Activated CD8-positive, alpha-beta T cell treated with anti-CD3 and anti-CD28 coated beads for 36 hours (primary cell): ENCODE measurements around the gene DNAH3. TPM values are rescaled to one million over a fixed set of nuclear protein-coding genes. Genes with fewer than 3 reads are reported as not detected.
"Not testable (repeated sequence)": the region's sequence is repeated elsewhere in the genome, so short reads cannot be mapped to it uniquely, and the experiment has no call there.

ENCODE experiments used
- ATAC-seq: fragments of 200-7000 bp; cut with Tn5 transposase; one replicate; pipeline ENCODE4 v1.10.0; 2021; ENCODE audit warnings: mild to moderate bottlenecking, moderate library complexity
- CTCF ChIA-PET: fragments of 350-600 bp; sonication (Branson Sonifier 250); formaldehyde crosslinking; loops from one replicate; lab custom pipeline; 2021; ENCODE audit warnings: antibody characterized with exemption; lab: Charles Lee
- POLR2A ChIA-PET: fragments of 350-600 bp; sonication (Branson Sonifier 250); formaldehyde crosslinking; loops from one replicate; lab custom pipeline; 2021; ENCODE audit warnings: antibody characterized with exemption; lab: Charles Lee
- DNase-seq: peaks from one replicate; pipeline ENCODE4 v3.0.0-alpha.2; 2020
- H3K27ac Mint-ChIP-seq: one replicate; pipeline ENCODE4 v1.8.0; 2021; ENCODE audit warnings: mild to moderate bottlenecking, mixed read lengths
- H3K27me3 Mint-ChIP-seq: one replicate; pipeline ENCODE4 v1.8.0; 2021; ENCODE audit warnings: mixed read lengths
- H3K36me3 Mint-ChIP-seq: one replicate; pipeline ENCODE4 v1.8.0; 2021; ENCODE audit warnings: low read depth, mixed read lengths
- H3K4me1 Mint-ChIP-seq: one replicate; pipeline ENCODE4 v1.8.0; 2021; ENCODE audit warnings: low read depth, mixed read lengths
- H3K4me3 Mint-ChIP-seq: one replicate; pipeline ENCODE4 v1.8.0; 2021; ENCODE audit warnings: mild to moderate bottlenecking, moderate library complexity, mixed read lengths
- H3K9me3 Mint-ChIP-seq: one replicate; pipeline ENCODE4 v1.8.0; 2021; ENCODE audit warnings: mixed read lengths
- intact Hi-C: fragments of 100-400 bp; cut with micrococcal nuclease; formaldehyde crosslinking; loops from one replicate; pipeline ENCODE4 v1.10.0; 2022
- total RNA-seq, 2 experiments: library from RNA; stranded (reverse); gene quantifications; one replicate each; pipeline ENCODE4 v1.2.3, GENCODE V29; 2021
- TF ChIP-seq, protein P1 (sequence below): fragments of 200-600 bp; IDR thresholded peaks from one replicate; pipeline ENCODE4 v1.8.0; 2022; ENCODE audit warnings: antibody characterized with exemption, mild to moderate bottlenecking

Gene DNAH3
- total RNA-seq, 2 experiments from 2014 or later = 0.02 TPM; not detected in 1

GRCh38 chr16:20987049-20987448 lies 163.6 kb downstream of the DNAH3 start:
- Mint-ChIP-seq H3K27me3 (no peaks in the 10 kb centered on the region), H3K36me3 (no peaks in the 10 kb centered on the region), H3K4me1 (no peaks in the 10 kb centered on the region), H3K9me3 (no peaks in the 10 kb centered on the region), H3K27ac (no peak overlapping the region), H3K4me3 (no peak overlapping the region)
- ATAC-seq (no peak), DNase-seq (no peak)
- ChIA-PET CTCF (no interaction called here), POLR2A (no interaction called here)
- intact Hi-C loops = no loop called here
- TF ChIP-seq, protein P1, sequence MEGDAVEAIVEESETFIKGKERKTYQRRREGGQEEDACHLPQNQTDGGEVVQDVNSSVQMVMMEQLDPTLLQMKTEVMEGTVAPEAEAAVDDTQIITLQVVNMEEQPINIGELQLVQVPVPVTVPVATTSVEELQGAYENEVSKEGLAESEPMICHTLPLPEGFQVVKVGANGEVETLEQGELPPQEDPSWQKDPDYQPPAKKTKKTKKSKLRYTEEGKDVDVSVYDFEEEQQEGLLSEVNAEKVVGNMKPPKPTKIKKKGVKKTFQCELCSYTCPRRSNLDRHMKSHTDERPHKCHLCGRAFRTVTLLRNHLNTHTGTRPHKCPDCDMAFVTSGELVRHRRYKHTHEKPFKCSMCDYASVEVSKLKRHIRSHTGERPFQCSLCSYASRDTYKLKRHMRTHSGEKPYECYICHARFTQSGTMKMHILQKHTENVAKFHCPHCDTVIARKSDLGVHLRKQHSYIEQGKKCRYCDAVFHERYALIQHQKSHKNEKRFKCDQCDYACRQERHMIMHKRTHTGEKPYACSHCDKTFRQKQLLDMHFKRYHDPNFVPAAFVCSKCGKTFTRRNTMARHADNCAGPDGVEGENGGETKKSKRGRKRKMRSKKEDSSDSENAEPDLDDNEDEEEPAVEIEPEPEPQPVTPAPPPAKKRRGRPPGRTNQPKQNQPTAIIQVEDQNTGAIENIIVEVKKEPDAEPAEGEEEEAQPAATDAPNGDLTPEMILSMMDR = no peak

- intact Hi-C loops = no loop called here
- no peak for DNase-seq
- CTCF ChIA-PET = no interaction called here
- POLR2A ChIA-PET = no interaction called here
- no peak overlapping the region for H3K4me3 Mint-ChIP-seq
- H3K36me3 Mint-ChIP-seq = no peaks in the 10 kb centered on the region
- no peak overlapping the region for H3K27ac Mint-ChIP-seq
- no peaks in the 10 kb centered on the region for H3K4me1 Mint-ChIP-seq
- no peak for ATAC-seq
- TF ChIP-seq, protein P1 = no peak
- no peaks in the 10 kb centered on the region for H3K27me3 Mint-ChIP-seq
- H3K9me3 Mint-ChIP-seq = no peaks in the 10 kb centered on the region
Observed at GRCh38 chr16:20984019-20984418, 166.6 kb downstream of the DNAH3 start.

DNA sequence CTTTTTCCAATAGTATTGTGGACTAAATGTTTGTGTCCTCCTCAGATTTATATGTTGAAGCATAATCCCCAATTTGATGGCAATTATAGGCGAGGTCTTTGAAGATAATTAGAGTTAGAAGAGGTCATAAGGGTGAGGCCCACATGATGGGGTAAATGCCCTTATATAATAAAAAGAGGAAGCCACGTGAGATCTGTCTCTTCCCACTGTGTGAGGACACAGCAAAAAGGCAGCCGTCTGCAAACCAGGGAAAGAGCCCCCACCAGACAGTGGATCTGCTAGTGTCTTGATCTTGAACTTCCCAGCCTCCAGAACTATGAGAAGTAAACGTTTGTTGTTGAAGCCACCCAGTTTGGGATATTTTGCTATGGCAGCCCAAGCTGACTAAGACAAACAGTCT lies 174.1 kb downstream of the DNAH3 start:
- no peaks in the 10 kb centered on the region for H3K4me1 Mint-ChIP-seq
- ATAC-seq (no peak), DNase-seq (no peak)
- H3K4me3 Mint-ChIP-seq = no peak overlapping the region
- no peaks in the 10 kb centered on the region for H3K9me3 Mint-ChIP-seq
- H3K27me3 Mint-ChIP-seq = peaks cover 2% of the 10 kb centered on the region
- intact Hi-C loops = no loop called here
- ChIA-PET POLR2A (no interaction called here), CTCF (no interaction called here)
- H3K27ac Mint-ChIP-seq = no peak overlapping the region
- H3K36me3 Mint-ChIP-seq = no peaks in the 10 kb centered on the region
- TF ChIP-seq, protein P1 = no peak

DNA sequence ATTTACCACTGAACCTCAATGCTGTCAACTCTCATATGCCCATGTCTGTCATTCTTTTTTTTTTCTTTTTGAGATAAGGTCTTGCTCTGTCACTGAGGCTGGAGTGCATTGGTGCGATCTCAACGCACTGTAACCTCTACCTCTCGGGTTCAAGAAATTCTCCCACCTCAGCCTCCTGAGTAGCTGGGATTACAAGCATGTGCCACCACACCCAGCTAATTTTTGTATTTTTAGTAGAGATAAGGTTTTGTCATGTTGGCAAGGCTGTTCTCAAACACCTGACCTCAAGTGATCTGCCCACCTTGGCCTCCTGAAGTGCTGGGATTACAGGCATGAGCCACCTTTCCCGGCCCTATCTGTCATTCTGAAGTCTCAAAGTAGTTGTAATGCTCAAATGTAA lies 177.4 kb downstream of the DNAH3 start:
- DNase-seq, POLR2A ChIA-PET, ATAC-seq, H3K27me3 Mint-ChIP-seq, H3K9me3 Mint-ChIP-seq, H3K27ac Mint-ChIP-seq, H3K36me3 Mint-ChIP-seq, intact Hi-C loops, H3K4me3 Mint-ChIP-seq, H3K4me1 Mint-ChIP-seq, CTCF ChIA-PET: not testable (repeated sequence)

DNA sequence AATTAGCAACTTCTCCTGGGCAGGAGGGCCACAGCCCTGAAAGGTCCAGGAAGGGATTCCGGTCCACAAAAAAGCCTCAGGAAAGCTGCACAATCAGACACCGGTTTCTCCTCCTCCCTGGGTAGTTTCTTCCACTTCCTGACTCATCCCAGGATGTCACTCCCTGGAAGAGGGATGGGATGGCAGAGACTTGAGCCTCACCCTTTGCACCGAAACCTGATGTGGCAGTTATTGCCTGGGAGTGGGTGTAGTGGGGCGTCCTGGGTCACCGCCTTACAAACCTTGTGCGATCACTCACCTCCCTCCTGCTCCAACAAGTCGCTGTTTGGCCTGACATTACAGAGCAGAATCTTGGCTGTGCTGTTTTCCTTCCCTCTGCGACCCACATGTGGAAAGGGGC lies 179.2 kb downstream of the DNAH3 start:
- POLR2A ChIA-PET = no interaction called here
- intact Hi-C loops = no loop called here
- H3K27me3 Mint-ChIP-seq = peaks cover 2% of the 10 kb centered on the region
- H3K36me3 Mint-ChIP-seq = no peaks in the 10 kb centered on the region
- H3K4me3 Mint-ChIP-seq = no peak overlapping the region
- no peak for ATAC-seq
- no peaks in the 10 kb centered on the region for H3K4me1 Mint-ChIP-seq
- TF ChIP-seq, protein P1 = no peak
- no peaks in the 10 kb centered on the region for H3K9me3 Mint-ChIP-seq
- CTCF ChIA-PET = no interaction called here
- no peak overlapping the region for H3K27ac Mint-ChIP-seq
- DNase-seq = no peak

GRCh38 chr16:20969386-20969785 lies 181.3 kb downstream of the DNAH3 start:
- intact Hi-C loops = no loop called here
- H3K27ac Mint-ChIP-seq = no peak overlapping the region
- H3K27me3 Mint-ChIP-seq = no peaks in the 10 kb centered on the region
- DNase-seq (no peak), ATAC-seq (no peak)
- POLR2A ChIA-PET = no interaction called here
- H3K36me3 Mint-ChIP-seq = no peaks in the 10 kb centered on the region
- CTCF ChIA-PET = no interaction called here
- H3K4me1 Mint-ChIP-seq = no peaks in the 10 kb centered on the region
- TF ChIP-seq, protein P1 = no peak
- no peaks in the 10 kb centered on the region for H3K9me3 Mint-ChIP-seq
- no peak overlapping the region for H3K4me3 Mint-ChIP-seq
